Transverse colon (tissue), 4 donors: ENCODE data around the gene BID.

Experiments used
- EP300 ChIP-seq: sonication (generic); formaldehyde crosslinking; IDR thresholded peaks from one replicate; pipeline ENCODE4 v1.6.1; 2017; ENCODE audit warnings: antibody characterized with exemption, low read depth
- POLR2A ChIP-seq: fragments of 450-650 bp; IDR thresholded peaks from one replicate; pipeline ENCODE4 v1.6.1; 2016; ENCODE audit warnings: antibody characterized with exemption, mild to moderate bottlenecking, moderate library complexity
- POLR2AphosphoS5 ChIP-seq, 3 donors: sonication (generic); formaldehyde crosslinking; IDR thresholded peaks; one replicate each; pipeline ENCODE4 v1.6.1; 2016; ENCODE audit warnings: antibody characterized with exemption in 3 of 3
- TF ChIP-seq, protein P1 (sequence below), 5 experiments: fragments of 200-600 bp in 3 of 5; fragments of 450-650 bp in 2 of 5; sonication (generic) in 3 of 5; IDR thresholded peaks; 1 replicate in 2 of 5; 2 replicates in 3 of 5; pipeline ENCODE4 v1.5.1; 2016 to 2017; ENCODE audit warnings: antibody characterized with exemption in 5 of 5, inconsistent platforms in 3 of 5, mild to moderate bottlenecking in 2 of 5, moderate library complexity in 1 of 5

DNA sequence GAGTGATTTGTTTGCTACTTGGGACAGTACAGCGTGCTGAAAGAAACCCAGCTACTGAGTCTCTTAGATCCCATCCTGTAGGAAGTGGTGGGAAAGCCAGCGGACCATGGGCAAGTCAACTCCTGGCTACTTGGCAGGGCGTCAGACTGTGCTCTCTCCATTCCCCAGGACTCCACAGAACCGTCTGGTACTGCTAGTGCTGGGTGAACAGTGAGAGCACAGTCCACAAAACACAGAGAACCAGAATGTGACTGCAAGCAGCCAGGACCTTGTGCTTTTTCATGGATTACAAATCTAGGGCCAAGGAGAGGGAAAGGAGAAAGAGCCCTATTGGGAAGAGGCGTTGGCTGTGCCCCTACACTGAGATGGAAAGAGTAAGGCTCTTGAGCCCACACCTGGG is 10.2 kb downstream of the BID start:
- TF ChIP-seq, protein P1, sequence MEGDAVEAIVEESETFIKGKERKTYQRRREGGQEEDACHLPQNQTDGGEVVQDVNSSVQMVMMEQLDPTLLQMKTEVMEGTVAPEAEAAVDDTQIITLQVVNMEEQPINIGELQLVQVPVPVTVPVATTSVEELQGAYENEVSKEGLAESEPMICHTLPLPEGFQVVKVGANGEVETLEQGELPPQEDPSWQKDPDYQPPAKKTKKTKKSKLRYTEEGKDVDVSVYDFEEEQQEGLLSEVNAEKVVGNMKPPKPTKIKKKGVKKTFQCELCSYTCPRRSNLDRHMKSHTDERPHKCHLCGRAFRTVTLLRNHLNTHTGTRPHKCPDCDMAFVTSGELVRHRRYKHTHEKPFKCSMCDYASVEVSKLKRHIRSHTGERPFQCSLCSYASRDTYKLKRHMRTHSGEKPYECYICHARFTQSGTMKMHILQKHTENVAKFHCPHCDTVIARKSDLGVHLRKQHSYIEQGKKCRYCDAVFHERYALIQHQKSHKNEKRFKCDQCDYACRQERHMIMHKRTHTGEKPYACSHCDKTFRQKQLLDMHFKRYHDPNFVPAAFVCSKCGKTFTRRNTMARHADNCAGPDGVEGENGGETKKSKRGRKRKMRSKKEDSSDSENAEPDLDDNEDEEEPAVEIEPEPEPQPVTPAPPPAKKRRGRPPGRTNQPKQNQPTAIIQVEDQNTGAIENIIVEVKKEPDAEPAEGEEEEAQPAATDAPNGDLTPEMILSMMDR (IDR thresholded peaks at IDR 0.05): no peak
- TF ChIP-seq POLR2A (no peak), EP300 (no peak), POLR2AphosphoS5 (IDR thresholded peaks at IDR 0.05) (no peak)
